ENCODE results near the gene FER1L5. TPM values are rescaled to one million over a fixed set of nuclear protein-coding genes. Genes with fewer than 3 reads are reported as not detected.
A peak's percentile ranks its signal among the peaks of the same experiment; 100 is the strongest.

FER1L5 gene
- total RNA-seq, 2 donors from 2014 or later: not detected

- Mint-ChIP-seq H3K9me3 (no peaks in the 10 kb centered on the region), H3K36me3 (no peaks in the 10 kb centered on the region), H3K27ac (peak overlapping the region; percentile 5 to 51)
- DNase-seq (ENCODE audit: low spot score in 2 of 2) (no peak), ATAC-seq (no peak)
Measured at GRCh38 chr2:96687711-96688640, 45.4 kb downstream of the FER1L5 start.

GRCh38 chr2:96688649-96689430 lies 46.3 kb downstream of the FER1L5 start:
- Mint-ChIP-seq H3K9me3 (no peaks in the 10 kb centered on the region), H3K36me3 (no peaks in the 10 kb centered on the region), H3K27ac (peak overlapping the region in 1 of 2 donors; percentile 5)
- no peak for ATAC-seq
- DNase-seq (ENCODE audit: low spot score in 2 of 2): no peak

GRCh38 chr2:96689431-96689991 lies 46.9 kb downstream of the FER1L5 start:
- Mint-ChIP-seq H3K9me3 (no peaks in the 10 kb centered on the region), H3K27ac (no peak overlapping the region), H3K36me3 (no peaks in the 10 kb centered on the region)
- DNase-seq (ENCODE audit: low spot score in 2 of 2) (no peak), ATAC-seq (no peak)

- Mint-ChIP-seq H3K9me3 (no peaks in the 10 kb centered on the region), H3K36me3 (no peaks in the 10 kb centered on the region), H3K27ac (no peak overlapping the region)
- DNase-seq (ENCODE audit: low spot score in 2 of 2) (no peak), ATAC-seq (no peak)
Measured at GRCh38 chr2:96690306-96691021, 47.9 kb downstream of the FER1L5 start.

GRCh38 chr2:96691022-96691612 lies 48.6 kb downstream of the FER1L5 start:
- DNase-seq (ENCODE audit: low spot score in 2 of 2) (no peak), ATAC-seq (no peak)
- Mint-ChIP-seq H3K36me3 (no peaks in the 10 kb centered on the region), H3K27ac (no peak overlapping the region), H3K9me3 (no peaks in the 10 kb centered on the region)

GRCh38 chr2:96692094-96692971 lies 49.8 kb downstream of the FER1L5 start:
- ATAC-seq: no peak
- no peak for DNase-seq (ENCODE audit: low spot score in 2 of 2)
- H3K36me3 Mint-ChIP-seq: no peaks in the 10 kb centered on the region
- peak overlapping the region in 1 of 2 donors; percentile 25 for H3K27ac Mint-ChIP-seq
- no peaks in the 10 kb centered on the region for H3K9me3 Mint-ChIP-seq

GRCh38 chr2:96693286-96694200 lies 51.0 kb downstream of the FER1L5 start:
- H3K36me3 Mint-ChIP-seq: no peaks in the 10 kb centered on the region
- no peak for DNase-seq (ENCODE audit: low spot score in 2 of 2)
- no peaks in the 10 kb centered on the region for H3K9me3 Mint-ChIP-seq
- H3K27ac Mint-ChIP-seq: peak overlapping the region in 1 of 2 donors; percentile 34
- no peak for ATAC-seq

GRCh38 chr2:96694279-96694678 lies 51.7 kb downstream of the FER1L5 start:
- no peaks in the 10 kb centered on the region for H3K9me3 Mint-ChIP-seq
- no peaks in the 10 kb centered on the region for H3K36me3 Mint-ChIP-seq
- no peak for ATAC-seq
- H3K27ac Mint-ChIP-seq: peak overlapping the region in 1 of 2 donors; percentile 34
- DNase-seq (ENCODE audit: low spot score in 2 of 2): no peak

GRCh38 chr2:96694816-96695455 lies 52.4 kb downstream of the FER1L5 start:
- DNase-seq (ENCODE audit: low spot score in 2 of 2) (no peak), ATAC-seq (no peak)
- H3K36me3 Mint-ChIP-seq: no peaks in the 10 kb centered on the region
- H3K9me3 Mint-ChIP-seq: no peaks in the 10 kb centered on the region
- H3K27ac Mint-ChIP-seq: no peak overlapping the region

GRCh38 chr2:96695602-96696001 lies 53.0 kb downstream of the FER1L5 start:
- no peaks in the 10 kb centered on the region for H3K9me3 Mint-ChIP-seq
- no peak overlapping the region for H3K27ac Mint-ChIP-seq
- no peaks in the 10 kb centered on the region for H3K36me3 Mint-ChIP-seq
- DNase-seq (ENCODE audit: low spot score in 2 of 2): no peak
- no peak for ATAC-seq

- no peak for DNase-seq (ENCODE audit: low spot score in 2 of 2)
Measured at GRCh38 chr2:96697476-96697875, 54.9 kb downstream of the FER1L5 start.

GRCh38 chr2:96698221-96698861 lies 55.8 kb downstream of the FER1L5 start:
- ATAC-seq (no peak), DNase-seq (ENCODE audit: low spot score in 2 of 2) (no peak)
- Mint-ChIP-seq H3K9me3 (no peaks in the 10 kb centered on the region), H3K36me3 (no peaks in the 10 kb centered on the region), H3K27ac (peak overlapping the region in 1 of 2 donors; percentile 21)

More at GRCh38 chr2:96697476-96697875, 54.9 kb downstream of the FER1L5 start:
- peak overlapping the region in 1 of 2 donors; percentile 40 for H3K27ac Mint-ChIP-seq
- no peaks in the 10 kb centered on the region for H3K36me3 Mint-ChIP-seq
- no peak for ATAC-seq
- no peaks in the 10 kb centered on the region for H3K9me3 Mint-ChIP-seq

- ATAC-seq: no peak
- Mint-ChIP-seq H3K27ac (peak overlapping the region in 1 of 2 donors; percentile 21), H3K36me3 (no peaks in the 10 kb centered on the region), H3K9me3 (no peaks in the 10 kb centered on the region)
- no peak for DNase-seq (ENCODE audit: low spot score in 2 of 2)
Measured at GRCh38 chr2:96699021-96699420, 56.5 kb downstream of the FER1L5 start.

GRCh38 chr2:96699621-96700020 lies 57.1 kb downstream of the FER1L5 start:
- DNase-seq (ENCODE audit: low spot score in 2 of 2) (no peak), ATAC-seq (no peak)
- H3K27ac Mint-ChIP-seq: peak overlapping the region; percentile 21 to 50
- H3K36me3 Mint-ChIP-seq: no peaks in the 10 kb centered on the region
- H3K9me3 Mint-ChIP-seq: no peaks in the 10 kb centered on the region
